HG03039 (cell line): ENCODE measurements around the gene SYT6.

Experiments used
- ATAC-seq: cut with Tn5 transposase; IDR thresholded peaks from one replicate; pipeline ENCODE4 v1.9.1; 2021; ENCODE audit warnings: mild to moderate bottlenecking, moderate library complexity; ENCODE audit not compliant: unreplicated experiment

SYT6 gene, protein sequence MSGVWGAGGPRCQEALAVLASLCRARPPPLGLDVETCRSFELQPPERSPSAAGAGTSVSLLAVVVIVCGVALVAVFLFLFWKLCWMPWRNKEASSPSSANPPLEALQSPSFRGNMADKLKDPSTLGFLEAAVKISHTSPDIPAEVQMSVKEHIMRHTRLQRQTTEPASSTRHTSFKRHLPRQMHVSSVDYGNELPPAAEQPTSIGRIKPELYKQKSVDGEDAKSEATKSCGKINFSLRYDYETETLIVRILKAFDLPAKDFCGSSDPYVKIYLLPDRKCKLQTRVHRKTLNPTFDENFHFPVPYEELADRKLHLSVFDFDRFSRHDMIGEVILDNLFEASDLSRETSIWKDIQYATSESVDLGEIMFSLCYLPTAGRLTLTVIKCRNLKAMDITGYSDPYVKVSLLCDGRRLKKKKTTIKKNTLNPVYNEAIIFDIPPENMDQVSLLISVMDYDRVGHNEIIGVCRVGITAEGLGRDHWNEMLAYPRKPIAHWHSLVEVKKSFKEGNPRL

DNA sequence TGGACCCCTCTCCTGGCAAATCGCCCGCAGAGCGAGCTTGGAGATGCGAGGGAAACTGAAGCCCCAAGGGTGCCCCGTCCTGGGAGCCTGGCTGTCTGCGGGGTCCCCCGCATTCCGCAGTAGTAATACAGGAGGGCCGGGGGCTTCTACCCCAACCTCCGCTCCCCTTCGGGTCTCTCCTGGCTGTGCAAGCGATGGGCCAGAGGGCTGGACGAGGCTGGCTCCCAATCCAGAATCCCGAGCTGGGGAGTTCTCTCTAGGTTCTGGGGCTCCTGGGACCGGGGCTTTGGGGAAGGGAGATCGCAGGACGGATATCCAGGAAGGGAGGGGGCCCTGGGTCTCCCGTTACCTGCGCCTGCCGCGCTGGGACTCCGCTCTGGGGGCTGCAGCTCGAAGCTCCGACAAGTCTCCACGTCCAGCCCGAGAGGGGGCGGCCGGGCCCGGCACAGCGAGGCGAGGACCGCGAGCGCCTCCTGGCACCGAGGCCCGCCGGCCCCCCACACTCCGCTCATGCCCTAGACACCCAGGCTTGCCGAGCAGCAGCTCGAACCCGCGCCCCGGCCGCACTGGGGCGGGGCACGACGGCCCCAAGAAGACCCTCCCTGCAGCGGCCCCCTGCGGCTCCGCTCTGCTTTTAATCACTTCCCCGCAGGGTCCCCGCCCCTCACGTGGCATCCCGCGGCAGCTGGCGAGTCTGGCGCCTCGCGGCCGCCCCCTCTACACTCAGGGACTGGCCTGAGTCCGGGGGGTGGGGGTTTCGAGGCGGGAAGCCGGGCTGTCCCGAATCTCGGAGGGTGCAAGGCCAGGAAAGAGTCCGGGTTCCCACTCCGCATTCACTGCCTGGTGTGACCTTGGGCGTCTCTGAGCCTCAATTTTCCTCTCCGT is at the start of gene SYT6:
TSS of gene SYT6 (minus strand) at position 609 of the 885 bp plus-strand sequence. CDS start at position 512, 97 bp downstream.
- ATAC-seq, result no peak

DNA sequence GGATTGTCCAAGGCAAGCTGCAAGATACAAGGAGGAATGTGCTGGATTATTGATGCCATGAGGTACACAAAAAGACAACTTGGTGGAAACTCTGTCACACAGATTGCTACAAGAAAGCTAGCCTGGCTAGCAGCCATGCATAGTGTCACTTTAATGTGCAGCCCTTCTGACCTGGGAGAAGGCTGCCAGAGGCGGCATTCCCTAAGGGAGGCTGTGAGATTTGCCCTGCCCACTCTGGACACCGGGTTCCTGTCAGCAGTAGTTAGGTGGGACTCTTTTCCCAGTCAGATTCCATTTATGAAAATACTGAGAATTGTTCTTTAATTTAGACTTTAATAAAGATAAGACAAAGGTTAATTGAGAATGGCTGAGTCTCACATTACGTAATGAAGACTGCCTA is 47.8 kb upstream of the SYT6 start:
- ATAC-seq, result no peak

DNA sequence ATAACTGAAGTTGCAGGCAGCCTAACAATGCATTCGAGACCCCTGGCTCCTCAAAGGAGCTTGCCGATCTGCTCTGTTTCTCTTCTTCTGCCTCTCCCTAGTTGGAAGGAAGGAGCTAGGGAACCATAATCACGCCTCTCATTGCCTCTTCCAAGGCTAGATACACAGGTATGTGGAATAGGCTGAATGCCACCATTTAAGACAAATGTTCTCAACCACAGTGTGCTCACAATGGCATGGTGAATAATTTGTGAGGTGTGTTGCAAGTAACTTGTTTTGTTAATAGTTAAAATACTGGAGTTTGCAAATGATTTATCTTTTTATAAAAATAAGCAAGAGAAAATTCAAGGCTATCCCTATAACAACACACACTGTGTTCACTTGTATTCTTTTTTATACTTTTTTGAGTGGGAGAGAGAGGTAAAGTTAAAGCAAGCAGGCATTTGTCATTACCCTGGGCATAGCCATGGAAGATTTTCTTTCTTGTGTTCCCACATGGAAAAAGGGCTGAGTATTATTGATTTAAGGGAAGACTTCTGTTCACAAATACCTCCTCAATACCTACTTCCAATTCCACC is 45.4 kb upstream of the SYT6 start:
- ATAC-seq, result no peak

DNA sequence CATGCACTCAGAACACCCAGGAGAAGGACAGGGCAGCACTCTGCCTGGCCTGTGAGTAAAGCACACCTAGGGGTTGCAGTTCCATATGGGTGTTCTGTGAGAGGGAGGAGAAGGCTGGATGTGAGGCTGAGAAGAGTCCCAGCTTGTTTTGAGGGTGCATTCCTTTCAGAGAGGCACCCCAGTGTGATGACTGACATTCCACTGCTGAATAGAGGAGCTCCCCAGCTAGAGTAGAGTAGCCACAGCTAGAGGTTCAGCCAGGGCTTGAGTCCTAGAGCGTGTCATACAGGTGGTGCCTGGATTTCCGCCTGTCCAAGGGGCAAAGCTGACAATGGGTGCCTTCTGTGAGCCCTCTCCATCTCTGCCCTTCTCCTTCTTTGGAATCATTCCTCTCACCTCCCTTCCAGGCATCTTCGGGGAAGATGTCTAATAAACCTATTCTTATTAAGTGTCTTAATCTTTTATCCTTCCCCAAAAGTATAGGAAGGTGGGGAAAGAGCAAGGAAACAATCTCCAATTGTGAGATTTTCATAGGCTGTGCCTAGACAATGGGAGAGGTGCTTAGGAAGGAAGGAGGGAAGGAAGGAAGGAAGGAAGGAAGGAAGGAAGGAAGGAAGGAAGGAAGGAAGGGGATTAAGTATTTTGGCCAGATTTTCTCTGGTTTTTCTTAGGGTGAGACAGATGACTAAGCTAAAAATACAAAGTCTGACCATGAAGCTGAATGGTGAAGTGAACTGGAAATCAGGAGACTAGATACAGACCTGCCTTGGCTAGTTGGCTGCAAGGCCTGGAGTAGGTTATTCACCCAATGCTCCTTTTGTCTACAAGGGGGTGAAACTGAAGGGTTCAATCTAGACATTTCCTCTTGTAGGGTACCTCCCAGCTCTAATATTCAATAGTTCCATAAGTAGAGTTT is 43.6 kb upstream of the SYT6 start:
- ATAC-seq, result no peak

DNA sequence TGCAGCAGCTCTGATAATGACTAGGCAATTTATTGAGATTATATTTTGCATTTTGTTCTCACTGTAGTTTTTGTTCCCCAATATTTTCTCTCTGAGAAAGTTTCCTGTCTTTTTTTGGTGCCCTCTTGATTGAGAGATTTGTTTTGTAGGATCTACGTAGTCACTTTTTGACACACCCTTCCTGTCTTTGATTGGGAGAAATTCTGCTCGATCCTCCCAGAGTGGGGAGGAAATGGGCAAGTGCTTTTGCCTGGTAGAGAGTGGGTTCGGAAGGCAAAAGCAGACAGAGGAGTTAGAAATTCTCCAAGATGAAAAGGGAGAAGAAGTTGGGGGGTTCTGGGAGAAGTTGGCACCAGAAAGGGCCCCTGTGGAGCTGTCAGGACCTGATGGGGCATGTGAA is 42.1 kb upstream of the SYT6 start:
- ATAC-seq, result no peak

DNA sequence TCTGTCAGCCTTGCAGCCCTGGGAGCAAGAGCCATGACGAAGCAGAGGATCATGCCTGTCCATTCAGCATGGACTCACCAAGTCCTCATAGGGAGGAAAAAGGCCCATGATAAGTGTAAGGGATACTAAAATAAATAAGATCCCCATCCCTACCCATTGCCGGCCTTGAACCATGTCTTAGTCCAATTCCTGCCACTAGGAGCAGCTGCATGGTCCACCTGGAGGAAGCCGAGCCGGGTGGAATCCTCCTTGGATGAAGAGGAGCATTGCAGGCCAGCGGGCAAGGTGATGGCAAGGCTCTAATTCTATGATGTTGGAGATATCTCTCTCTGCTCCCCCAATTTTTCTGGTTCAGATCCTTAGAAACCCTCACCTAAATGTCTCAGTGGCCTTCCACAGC is 38.7 kb upstream of the SYT6 start:
- no peak for ATAC-seq

DNA sequence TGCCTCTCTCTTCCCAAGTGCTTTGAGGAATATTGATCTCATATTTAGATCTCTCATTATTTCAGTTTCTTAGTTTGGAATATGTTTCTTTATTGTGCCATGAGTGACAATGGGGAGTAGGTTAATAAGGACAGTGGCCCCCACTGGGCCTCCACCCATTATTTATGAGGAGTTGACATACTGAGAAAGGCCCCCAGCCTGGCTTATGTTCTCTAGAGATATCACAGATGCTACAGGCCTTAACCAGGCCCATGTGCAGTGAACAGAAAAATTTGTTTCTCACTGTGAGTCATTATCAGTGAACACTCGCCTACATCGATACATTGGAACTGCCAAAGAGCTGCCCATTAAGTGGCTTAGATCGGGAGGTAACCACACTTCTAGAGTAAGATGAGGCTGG is 35.7 kb upstream of the SYT6 start:
- ATAC-seq, result no peak

DNA sequence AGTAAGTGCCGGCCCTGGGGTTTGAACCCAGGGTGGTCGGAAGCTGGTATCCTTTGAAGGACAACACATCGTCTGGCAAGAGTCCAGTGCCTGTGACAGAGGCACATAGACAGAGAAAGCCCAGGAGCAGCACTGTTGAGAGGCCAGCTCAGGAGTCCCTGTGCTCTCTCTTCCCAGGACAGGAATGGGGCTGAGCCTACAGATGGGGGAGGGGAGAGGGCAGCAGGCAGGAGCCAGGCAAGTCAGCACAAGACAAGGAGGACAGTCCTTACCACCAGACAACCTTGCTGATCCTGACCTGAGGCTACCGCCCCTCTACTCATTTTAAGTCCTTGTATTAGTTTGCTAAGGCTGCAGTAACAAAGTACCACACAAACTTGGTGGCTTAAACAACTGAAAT is 27.7 kb upstream of the SYT6 start:
- no peak for ATAC-seq

DNA sequence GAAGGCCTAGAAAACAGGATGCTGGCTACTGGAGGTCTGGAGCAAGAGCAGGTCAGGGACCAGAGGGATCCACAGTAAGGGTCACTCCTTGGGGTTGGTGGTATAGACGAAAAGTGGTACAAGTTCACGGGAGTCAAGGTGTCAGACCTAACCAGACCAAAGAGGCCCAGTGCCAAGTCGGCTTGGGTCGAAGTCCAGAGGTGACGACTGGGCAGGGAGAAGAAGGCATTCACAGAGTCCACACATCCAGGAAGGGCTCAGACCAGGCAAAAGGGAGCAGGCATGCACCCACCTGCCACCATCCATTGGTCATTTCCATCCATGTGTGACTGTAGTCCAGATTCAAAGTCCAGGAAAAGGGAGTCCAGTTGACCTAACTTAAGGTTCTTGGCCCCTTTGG is 27.1 kb upstream of the SYT6 start:
- no peak for ATAC-seq

DNA sequence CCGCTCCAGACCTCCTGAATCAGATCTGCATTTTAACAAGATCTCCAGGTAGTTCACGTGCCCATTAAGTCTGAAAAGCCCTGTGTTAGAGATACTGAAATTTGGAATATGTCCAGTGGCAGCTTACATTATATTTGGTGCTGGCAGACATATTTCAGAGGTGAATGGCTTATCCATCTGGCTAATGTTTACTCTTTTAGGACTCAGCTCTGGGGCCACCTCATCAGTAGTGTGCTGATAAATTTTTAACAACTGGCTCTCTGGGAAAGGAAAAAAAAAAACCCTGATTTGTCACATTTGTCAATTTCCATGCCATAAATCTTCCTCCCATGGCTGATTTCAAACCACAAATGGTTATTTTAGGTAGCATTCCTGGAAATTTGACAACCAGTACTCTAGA is 25.3 kb upstream of the SYT6 start:
- ATAC-seq, result no peak

DNA sequence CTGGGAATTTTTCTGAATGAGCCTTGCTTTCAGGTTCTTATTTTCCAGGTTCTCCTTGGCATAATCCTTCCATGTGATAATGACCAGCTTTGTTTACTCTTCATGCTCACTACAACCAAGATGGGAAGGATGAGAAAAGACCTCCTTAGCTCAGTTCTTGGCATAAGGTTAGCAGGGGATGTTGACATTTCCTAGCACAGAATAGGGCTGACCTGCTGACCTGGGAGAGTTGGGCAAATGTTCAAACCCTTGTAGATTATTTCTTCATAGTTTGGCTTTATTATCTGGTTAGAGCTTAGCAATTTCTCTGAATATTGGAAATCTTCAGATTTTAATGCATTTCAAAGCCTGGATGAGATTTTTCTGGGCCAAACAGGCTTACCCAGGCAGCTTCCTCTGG is 23.6 kb upstream of the SYT6 start:
- no peak for ATAC-seq

DNA sequence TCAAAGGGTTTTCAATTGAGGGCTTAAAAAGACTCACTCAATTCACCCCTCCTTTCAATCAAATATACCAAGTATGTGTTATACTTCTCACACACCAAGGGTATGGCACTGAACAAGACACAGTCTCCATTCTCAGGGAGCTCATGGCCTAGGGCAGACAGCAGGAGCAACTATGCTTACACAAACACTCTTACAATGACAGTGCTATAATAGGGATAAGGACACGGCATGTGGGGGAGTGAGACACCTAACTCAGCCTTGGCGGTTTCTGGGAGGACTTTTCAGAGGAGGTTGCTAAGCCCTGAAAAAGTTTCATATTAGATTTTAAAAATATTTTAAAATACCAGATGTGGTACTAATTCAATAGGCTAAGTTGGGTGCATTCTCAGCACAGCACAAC is 22.7 kb upstream of the SYT6 start:
- ATAC-seq, result no peak

DNA sequence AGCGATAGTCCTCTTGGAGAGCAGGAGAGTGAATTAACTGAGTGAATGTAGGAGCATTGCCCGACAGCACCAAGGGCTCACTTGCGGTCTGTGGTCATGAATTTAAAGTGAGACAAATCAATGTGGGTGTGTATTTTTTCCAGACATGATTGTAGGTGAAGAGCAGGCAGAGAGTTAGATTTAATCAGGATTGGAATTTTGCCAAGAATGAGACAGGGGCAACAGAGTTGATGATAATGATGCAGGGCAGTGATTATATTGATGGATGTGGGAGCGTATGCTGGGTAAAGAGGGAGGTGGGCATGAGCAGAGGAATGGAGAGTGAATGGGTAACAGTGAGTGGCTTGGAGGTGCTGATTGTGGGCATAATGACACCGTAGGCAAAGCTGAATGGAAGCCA is 20.0 kb upstream of the SYT6 start:
- ATAC-seq, result no peak

DNA sequence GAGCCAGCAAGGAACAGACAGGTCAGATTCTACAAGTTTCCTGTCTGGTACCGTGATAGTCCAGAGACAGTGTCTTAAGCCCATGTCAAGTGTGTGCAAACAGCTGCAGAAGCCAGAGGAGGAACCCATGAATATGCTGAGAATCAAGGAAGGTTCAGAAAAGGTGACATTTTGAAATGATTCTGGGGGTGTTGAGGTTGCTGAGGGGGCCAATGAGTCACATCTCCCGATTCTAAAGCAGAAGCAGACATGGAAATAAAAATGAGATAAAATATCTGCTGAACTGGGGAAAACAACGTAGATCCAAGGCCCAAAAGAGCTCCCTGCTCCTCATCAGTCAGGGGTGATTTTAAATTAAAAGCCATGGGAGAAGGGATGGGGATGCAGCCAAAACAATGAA is 15.8 kb upstream of the SYT6 start:
- ATAC-seq, result no peak

DNA sequence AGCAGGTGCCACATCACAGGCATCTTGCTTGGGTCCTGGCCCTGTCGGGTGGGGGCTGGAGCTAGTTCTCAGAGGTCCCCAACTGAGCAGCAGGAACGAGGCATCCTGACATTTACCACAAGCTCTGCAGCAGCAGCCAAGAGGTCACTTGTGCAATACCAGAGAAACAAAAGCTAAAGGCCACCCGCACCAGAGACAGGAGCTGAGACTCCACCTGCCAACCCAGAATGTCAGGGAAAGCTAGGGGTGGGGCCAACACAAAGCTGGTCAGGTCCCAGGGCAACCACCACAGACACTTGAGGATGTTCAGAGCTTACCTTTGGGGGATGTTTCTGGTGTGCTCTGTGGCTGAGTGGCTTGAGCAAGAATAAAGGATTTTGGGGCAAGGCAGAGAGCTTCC is 13.6 kb upstream of the SYT6 start:
- ATAC-seq, result no peak

DNA sequence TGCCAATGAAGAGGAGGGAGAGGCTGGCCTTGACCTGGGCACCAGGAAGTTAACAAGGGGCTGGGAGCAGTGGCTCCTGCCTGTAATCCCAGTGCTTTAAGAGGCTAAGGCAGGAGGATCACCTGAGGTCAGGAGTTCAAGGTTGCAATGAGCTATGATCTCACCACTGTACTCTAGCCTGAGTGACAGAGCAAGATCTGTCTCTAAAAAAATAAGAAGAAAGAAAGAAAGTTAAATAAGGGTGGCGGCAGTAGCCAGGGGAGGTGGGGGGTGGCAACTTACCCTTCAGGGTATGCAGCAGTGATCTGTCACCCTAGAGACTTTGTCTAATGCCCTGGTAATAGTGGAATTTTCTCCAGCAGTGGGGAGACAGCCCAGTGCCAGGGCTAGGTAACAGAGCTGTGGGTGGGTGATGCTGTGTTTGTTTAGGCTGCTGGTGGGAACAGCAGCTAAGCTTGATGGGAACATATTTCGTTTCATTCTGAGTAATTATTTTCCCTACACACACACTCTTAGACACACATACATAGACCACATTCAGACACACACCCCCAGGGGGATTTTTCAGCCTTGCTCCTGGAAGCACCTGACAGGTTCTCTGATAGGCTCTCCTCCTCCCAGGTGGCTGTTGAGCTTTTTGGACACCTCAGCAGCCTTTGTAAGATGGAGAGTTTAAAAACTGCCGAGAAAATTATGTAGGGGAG is 11.3 kb upstream of the SYT6 start:
- no peak for ATAC-seq

DNA sequence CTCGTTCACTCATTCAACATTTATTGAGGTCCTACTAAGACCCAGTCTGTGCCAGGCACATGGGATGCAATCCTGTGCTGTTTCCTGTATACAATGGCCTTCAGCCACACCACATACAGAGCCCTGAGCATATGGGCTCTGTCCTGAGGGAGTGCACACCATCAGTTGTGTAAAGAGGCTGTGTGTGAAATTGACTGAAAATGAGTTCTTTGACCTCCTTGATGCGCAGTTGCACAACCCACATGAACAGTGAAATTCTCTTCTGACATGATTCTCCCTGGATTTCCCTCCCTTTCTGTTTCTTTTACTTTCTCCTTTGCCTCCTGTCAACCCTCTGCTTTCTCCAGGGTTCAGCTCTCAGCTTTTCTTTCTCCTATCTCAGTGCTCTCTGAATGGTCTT is 6.3 kb upstream of the SYT6 start:
- ATAC-seq, result no peak

DNA sequence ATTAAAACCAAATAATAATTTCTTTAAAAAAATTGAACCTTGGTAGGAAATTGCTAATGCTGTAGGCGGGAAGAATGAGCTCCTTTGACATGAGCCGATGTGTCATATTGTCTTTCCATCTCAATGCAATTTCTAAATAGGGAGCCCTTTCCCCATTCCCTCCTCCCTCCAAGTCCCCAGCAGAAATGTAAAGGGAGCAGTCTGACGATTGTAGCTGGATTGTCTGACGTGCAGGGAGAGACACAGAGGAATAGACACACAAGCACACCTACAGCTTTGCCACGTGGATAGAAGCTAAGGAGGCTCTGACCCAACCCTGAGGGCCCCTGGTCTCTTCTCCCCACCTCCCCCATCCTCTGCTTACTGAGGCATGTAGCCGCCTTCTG is 3.6 kb upstream of the SYT6 start:
- ATAC-seq, result no peak

DNA sequence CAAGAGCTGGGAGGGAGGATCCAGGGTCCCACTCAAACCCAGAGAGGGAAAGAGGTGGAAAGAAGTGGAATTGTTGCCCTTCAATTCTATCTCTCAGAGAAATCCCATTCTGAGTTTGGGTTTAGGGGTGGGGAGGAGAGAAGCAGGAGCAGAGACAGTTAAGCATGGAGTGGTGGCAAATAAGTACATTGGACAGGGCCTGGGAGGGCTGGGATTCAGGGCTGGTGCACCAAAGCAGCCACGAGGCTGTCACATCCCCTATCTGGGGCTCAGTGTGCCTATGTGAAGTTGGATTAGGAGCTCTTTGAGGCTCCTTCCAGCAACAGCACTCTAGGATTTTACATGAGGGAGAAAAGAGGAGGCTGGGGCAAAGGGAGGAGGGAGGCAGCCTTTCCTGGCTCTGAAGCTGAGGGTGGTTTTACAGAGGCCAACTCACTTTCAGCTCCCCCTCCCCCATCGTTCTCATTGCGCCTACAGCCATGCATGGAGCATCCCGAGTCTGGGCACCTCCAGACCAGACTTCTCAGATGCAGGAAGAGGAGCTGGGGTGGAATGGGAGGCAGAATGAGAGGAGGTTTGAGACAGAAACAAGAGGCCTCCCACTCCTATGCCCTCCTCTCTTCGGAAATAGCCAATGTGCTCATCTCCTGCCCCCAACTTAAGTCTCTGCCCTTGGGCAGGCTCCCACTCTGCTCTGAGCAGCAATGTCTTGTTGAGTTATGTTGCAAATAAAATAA is 3.0 kb upstream of the SYT6 start:
- no peak for ATAC-seq
